M059J (cell line): ENCODE data around the gene INF2. TPM values are rescaled to one million over a fixed set of nuclear protein-coding genes. Genes with fewer than 3 reads are reported as not detected.
A peak's percentile ranks its signal among the peaks of the same experiment; 100 is the strongest.

Source experiments
- DNase-seq: peaks from one replicate; pipeline ENCODE4 v3.0.0-alpha.2; 2012; ENCODE audit warnings: low read depth
- total RNA-seq: library from RNA; depleted of rRNA; stranded (reverse); fragments of >200 nt; shearing (Covaris generic); gene quantifications from 2 replicates; pipeline ENCODE4 v1.2.3, GENCODE V29; 2014

INF2 gene
- total RNA-seq, 1 experiment from 2014 or later, result 25.6 TPM

DNA sequence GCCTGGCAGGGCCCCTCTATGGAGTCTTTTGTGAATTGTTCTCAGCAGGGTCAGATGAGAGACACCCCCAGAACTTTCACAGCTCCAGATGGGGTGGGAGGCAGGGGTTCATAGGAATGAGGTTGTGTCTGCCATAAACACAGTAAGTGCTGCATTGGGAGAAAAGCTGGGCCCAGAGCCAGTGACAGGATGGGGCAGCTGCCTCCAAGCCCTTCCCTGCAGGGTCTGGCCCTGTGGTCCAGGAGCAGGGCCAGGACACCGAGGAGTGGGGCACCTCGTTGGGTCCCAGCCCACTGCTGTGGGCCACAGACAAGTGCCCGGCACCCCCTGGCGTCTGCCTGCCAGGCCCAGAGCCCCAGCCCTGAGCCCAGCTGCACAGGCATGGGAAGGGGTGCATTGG is 13.3 kb downstream of the INF2 start:
- DNase-seq, result no peak

DNA sequence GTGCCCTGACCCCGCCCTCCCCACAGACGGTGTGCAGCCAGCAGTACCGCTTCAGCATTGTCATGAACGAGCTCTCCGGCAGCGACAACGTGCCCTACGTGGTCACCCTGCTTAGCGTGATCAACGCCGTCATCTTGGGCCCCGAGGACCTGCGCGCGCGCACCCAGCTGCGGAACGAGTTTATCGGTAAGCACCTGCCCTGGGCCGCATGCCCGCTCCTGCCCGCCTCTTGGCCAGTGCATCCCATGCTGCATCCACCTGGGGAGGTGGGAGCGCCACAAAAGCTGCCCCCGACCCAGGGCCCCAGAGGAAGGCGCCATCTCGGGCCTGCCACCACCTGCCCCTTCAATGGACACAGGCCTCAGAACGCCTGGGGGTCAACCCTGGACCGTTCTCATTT is 13.9 kb downstream of the INF2 start:
- no peak for DNase-seq

DNA sequence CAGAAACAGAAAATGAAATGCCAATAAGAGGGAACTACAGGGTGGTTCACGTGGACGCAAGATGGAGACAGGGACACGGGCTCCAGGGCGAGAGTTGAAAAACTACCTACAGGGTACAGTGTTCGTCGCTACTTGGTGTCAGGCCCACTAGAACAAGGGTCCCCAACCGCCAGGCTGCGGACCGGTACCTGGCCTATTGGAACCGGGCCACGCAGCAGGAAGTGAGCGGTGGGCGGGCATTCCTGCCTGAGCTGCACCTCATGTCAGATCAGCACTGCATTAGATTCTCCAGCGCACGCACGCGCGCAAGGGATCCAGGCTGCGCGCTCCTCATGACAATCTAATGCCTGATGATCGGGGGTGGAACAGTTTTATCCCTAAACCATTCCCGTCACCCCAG is 14.8 kb downstream of the INF2 start:
- no peak for DNase-seq

DNA sequence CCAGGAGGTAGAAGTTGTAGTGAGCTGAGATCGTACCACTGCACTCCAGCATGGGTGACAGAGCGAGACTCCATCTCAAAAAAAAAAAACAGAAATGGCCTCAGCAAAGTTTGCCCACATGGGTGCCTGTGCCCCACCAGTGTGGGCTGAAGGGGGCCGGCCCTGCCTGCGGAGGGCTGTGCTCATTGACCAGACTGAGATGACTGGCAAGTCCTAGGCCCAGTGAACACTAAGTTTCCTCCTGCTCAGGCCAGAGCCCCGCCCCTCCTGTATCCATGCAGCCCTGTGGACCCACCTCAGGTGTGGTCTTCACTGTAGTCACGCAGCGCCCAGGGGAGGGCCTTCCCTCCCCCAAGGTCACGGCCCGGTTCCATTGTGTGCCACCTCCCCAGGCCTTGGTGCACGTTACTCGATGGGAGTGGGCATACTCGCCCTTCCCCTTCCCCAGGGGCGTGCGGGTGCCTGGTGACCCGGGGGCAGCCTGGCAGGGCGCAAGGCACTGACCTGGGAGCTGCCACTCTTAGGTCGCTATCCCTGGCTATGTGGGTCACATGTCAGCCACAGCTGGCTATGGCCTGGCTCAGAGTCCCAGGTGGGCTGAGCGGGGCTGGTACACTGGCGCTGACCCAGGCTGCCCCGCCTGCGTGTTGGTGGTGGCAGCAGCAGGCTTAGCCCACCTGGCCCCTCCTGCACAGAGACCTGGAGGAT is 16.1 kb downstream of the INF2 start:
- no peak for DNase-seq

DNA sequence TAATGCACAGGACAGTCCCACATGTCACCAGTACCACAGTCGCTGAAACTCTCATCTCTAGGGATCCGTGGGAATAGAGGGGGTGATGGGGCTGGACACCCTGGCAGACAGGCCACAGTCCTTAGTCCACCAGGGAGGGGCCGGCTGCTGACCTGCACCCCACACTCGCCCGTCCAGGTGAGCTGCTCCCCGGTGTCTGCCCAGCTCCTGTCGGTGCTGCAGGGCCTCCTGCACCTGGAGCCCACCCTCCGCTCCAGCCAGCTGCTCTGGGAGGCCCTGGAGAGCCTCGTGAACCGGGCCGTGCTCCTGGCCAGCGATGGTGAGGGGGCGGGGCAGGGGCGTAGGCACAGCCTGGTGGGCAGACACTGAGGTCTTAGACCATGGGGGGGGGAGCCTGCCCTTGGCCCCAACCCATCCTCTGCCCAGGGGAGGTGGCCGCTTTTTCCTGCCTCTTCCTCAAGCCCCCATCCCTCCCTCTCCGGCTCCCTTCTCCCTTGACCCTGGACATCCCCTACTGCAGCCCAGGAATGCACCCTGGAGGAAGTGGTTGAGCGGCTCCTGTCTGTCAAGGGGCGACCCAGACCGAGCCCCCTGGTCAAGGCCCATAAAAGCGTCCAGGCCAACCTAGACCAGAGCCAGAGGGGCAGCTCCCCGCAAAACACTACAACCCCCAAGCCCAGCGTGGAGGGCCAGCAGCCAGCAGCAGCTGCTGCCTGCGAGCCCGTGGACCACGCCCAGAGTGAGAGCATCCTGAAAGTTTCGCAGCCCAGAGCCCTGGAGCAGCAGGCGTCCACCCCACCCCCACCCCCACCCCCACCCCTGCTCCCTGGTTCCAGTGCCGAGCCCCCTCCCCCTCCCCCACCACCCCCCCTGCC is 17.6 kb downstream of the INF2 start:
- no peak for DNase-seq

DNA sequence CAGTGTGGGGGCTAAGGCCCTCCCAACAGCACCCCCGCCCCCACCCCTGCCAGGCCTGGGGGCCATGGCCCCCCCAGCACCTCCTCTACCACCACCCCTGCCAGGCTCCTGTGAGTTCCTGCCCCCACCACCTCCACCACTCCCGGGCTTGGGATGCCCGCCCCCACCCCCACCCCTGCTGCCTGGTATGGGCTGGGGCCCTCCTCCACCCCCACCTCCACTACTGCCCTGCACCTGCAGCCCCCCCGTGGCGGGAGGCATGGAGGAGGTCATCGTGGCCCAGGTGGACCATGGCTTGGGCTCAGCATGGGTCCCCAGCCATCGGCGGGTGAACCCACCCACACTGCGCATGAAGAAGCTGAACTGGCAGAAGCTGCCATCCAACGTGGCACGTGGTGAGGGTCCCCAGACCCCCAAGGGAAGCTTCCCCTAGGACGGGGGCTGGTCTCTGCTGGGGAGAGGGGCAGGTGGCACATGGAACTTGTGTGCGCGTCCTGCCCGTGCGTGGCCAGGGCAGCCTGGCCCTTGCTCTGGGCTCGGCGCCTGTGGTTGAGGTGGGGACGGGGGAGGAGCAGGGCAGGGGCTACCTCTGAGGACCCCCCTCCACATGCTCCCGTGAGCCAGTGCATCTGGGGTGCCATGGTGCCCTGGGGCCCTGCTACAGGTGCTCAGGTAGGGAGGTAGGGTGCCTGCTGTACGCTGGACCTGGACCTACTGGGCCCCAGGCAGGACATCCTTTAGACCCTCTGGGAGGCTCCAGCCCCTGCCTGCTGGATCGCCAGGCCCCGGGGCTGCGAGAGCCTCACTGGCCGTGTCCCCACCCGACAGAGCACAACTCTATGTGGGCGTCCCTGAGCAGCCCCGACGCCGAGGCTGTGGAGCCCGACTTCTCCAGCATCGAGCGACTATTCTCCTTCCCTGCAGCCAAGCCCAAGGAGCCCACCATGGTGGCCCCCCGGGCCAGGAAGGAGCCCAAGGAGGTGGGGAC is 18.5 kb downstream of the INF2 start:
- DNase-seq, result no peak

DNA sequence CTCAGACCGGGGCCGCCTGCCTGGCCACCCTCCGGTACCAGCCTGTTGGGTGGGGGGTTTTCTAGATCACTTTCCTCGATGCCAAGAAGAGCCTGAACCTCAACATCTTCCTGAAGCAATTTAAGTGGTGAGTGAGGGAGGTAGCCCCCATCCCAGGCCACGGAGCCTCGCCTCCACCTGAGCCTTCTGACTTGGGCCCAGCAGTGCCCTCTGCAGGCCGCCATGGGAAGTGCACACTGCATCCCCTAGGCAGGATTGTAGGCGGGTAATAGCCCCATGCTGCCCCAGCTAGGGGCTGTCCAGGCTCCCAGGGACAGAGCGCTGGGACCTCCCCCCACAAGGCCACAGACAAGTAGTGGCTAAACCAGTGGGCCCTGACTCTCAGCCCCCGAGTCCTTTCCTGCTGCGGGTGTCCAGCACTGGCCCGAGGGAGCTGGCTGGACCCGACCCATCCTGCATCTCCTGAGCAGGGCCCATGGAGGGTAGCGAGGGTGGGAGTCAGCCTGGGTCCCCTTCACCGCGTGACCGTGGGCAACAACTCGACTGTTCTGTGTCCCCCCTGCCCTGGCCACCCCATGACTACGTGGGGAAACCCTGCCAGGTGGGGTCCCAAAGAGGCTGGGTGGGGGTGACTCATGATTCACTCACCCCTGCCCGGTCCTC is 19.3 kb downstream of the INF2 start:
- DNase-seq, result peak; percentile 54

DNA sequence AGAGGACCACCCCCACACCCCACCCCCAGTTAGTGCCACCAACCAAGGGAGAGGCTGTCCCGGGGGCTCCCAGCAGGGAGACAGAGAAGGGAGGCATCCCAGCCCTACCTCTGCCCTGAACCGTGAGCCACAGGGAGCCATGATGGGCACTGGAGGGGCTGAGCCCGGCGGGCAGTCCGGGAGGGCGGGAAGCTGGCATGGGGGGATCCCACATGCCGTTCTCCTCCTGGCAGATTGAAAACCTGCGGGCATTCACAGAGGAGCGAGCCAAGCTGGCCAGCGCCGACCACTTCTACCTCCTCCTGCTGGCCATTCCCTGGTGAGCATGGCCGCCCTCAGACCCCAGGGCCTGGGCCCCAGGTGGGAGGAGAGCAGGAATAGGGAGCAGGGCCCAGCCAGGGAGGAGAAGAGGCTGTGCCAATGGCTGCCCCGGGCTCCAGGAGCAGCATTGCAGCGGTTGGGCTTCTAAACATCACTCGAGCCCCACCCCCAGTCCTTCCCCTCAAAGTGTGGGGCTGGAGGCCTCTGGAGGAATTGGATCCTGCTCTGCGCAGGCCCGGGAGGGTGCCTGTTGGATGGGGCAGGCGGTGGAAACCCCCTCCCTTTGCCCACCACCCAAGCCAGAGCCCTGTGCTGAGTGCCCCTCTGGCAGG is 20.1 kb downstream of the INF2 start:
- no peak for DNase-seq

DNA sequence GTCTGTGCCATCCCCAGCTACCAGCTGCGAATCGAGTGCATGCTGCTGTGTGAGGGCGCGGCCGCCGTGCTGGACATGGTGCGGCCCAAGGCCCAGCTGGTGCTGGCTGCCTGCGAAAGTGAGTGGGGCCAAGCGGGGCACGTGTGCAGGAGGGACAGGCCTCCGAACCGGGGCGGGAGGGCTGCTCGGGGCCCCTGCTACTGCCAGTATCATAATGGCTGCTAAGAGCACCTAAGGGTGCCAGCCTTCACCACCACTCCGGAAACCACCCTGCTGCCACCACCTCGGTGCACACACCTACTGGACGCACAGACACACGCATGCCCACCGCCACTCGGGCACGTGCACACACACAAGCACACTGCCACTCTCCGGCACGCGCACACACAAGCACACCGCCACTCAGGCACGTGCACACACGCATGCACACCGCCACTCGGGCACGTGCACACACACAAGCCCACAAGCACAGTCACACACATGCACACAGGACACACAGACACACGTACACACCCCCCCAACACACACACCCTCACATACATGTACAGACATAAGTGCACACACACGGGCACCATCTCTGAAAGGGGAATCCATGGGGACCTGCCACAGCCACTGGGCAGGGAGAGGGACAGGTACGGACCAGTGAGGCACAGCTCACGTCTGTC is 20.8 kb downstream of the INF2 start:
- no peak for DNase-seq

DNA sequence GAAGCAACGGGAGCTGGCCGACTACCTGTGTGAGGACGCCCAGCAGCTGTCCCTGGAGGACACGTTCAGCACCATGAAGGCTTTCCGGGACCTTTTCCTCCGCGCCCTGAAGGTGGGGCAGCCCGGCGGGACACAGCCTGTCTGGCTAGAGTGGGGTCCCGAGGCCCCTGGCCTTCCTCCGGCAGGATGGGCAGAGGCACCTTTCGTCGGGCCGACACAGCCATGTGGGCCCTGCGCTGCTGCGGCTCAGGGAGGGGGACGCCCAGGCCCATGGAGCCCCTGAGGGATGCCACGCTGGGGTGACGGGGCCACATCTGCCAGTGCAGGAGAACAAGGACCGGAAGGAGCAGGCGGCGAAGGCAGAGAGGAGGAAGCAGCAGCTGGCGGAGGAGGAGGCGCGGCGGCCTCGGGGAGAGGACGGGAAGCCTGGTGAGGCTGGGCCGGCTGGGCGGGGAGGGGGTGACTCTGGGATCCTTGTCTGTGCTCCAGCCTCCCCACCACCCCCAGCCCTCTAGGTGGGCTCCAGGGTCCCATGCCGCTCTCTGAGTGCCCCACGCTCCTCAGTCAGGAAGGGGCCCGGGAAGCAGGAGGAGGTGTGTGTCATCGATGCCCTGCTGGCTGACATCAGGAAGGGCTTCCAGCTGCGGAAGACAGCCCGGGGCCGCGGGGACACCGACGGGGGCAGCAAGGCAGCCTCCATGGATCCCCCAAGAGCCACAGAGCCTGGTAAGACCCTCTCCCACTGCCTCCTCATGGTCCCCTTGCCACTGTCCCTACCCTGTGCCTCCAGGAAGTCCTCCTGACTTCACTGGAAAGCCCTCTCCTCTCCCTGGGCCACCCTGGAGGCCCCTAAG is 23.7 kb downstream of the INF2 start:
- no peak for DNase-seq

DNA sequence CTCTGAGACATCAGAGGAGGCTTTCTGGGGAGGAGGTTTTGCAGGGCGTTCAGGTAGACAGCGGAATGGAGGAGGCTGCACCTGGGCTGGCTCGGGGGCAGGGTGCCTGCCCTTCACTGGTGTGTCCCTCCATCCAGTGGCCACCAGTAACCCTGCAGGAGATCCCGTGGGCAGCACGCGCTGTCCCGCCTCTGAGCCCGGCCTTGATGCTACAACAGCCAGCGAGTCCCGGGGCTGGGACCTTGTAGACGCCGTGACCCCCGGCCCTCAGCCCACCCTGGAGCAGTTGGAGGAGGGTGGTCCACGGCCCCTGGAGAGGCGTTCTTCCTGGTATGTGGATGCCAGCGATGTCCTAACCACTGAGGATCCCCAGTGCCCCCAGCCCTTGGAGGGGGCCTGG is 24.6 kb downstream of the INF2 start:
- DNase-seq, result no peak

DNA sequence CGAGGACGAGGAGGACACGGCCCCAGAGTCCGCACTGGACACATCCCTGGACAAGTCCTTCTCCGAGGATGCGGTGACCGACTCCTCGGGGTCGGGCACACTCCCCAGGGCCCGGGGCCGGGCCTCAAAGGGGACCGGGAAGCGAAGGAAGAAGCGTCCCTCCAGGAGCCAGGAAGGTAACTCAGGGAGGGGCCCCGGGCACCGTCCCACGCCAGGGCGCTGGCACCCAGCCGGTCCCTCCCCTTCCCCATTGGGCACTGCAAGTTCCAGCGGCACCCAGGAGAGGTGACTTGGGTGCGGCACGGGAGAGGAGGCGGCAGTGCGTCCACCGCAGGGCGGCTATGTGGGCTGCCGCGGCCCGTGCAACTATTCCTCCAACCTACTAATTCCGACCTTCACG is 25.3 kb downstream of the INF2 start:
- no peak for DNase-seq

DNA sequence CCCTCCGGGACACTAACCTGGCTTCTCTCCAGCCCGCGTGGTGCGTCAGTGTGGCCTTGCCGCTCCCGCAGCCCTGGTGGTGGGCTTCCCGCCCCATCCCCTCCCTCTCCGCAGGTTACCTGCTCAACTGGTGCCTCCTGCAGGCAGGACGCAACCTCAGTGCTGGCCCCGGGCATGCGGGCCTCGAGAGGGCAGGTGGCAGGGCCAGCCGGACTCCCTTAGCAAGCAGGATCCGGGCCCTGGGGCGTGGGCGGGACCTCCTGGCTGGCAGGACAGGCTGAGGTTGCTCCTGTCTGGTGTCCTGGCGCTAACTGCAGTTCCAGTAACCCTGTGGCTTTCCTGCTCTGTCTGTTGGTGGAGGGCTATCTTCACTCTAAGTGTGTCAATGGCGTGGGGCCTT is 26.0 kb downstream of the INF2 start:
- no peak for DNase-seq

DNA sequence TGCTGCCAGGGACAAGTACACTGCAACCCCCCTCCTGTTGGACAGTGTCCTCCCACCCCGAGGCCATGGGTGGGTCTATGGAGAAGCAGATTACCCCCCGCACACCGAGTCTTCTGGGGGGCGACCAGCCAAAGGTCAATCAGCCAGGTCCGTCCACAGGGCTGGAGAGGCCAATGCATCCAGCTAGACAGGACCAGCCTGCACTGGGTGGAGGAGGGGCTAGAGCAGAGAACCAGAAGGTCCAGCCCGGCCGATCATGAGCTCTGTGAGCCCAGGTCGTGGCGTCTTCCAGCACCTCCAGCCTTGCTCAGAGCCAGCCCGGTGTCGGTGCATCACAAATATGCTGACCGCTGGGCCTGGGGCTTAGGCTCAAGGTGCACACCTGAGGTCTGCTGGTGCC is 26.5 kb downstream of the INF2 start:
- DNase-seq, result no peak

DNA sequence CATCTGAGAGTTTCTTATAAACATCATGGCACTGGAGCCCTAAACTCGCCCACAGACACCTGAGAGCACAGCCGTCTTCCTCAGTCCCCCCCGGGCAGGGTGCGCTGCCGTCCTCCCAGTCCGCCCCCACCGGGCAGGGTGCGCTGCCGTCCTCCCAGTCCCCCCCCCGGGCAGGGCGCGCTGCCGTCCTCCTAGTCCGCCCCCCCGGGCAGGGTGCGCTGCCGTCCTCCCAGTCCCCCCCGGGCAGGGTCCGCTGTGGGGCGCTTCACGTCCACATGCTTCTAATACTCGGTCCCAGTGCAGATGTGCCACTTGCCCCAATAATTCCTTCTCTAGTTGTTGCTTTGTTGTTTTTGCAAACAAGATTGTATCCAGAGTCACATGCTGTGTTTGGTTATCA is 27.7 kb downstream of the INF2 start:
- DNase-seq, result no peak

DNA sequence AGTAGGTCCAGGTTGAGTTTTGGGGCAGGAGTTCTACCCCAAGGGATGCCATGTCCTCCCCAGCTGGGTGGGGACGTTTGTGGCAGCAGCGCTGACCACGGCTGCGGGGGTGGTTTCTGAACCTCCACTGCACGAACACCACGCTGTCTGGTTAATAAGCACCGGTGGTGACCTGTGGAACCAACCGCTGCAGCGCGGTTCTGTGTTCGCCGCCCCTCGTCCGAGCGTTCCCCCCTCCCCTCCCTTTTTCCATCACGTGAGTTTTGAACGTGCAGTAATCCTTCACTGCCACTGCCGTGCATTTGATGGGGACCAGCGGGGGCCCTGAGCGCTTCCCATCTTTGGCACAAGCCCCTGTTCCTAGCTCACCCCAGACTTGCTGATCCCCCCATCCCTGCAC is 28.2 kb downstream of the INF2 start:
- no peak for DNase-seq

DNA sequence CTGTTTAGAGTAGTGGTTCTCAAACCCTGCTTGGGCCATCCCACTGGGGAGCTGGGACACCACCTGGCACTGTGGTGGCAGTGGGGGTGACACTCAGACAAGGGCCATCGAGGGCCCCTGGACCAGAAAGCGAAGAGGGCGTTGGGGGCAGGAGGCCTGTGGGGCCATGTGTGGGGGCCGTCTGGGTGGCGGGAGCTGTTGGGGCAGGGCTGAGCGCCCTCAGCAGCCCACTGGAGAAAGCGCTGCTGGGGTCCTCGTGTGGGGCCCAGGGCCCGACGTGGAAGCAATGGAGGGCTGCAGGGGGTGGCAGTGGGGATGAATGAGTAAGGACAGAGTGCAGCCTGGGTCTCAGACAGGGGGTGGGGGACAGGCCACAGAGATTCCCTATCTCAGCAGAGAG is 28.7 kb downstream of the INF2 start:
- DNase-seq, result no peak

DNA sequence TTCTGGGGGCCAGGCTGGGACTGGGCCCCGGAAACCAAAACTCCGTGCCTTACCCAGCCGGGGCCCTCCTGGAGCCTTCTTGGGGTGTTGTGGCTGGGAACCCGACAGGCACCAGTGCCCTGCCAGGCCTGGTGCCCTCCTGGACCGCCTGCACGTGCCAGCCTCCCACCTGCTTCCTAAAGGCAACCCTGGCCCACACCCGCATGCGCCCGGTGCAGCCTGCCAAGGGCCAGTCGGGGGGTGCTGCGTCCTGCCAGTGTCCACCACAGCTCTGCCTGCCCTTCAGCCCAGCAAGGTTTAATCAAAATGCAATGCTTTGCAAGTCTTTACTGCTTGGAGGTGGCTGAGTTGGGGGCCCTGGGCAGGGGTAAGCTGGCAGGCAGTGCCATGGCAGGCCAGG is 29.5 kb downstream of the INF2 start:
- no peak for DNase-seq

DNA sequence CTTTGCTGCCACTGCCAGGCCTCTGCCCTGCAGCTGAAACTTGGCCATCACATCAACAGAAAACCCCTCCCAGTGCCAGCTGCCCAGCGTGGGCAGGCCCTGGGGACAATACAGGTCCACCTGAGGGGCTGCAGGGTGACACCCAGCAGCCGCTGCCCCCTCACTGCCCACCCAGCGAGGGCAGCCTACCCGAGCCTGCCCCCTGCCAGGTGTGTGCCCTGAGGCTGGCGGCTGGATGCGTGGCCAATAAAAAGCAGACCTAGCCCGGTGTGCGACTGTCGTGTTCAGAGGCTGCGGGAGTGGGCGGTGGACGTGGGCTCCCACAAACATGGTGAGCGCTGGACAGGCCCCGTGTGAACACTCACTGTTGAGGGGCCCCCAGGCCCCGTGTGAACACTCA is 29.9 kb downstream of the INF2 start:
- no peak for DNase-seq
